Right cardiac atrium (tissue), 5 donors: Measurements from ENCODE around the gene CCDC157. TPM values are rescaled to one million over a fixed set of nuclear protein-coding genes. Genes with fewer than 3 reads are reported as not detected.
A peak's percentile ranks its signal among the peaks of the same experiment; 100 is the strongest.

Experiments
- ATAC-seq, 2 donors: fragments of 200-7000 bp; cut with Tn5 transposase; one replicate each; pipeline versions ENCODE4 v1.8.0 to v1.9.1; 2020; ENCODE audit warnings: moderate library complexity in 2 of 2, mild to moderate bottlenecking in 1 of 2
- DNase-seq, 3 donors: peaks; one replicate each; pipeline ENCODE4 v3.0.0-alpha.2; 2020
- H3K27ac ChIP-seq: one replicate; pipeline ENCODE4 v1.5.1; 2013; ENCODE audit warnings: mild to moderate bottlenecking, low read length, control low read depth, moderate library complexity
- H3K27me3 ChIP-seq: one replicate; pipeline ENCODE4 v1.6.1; 2013; ENCODE audit not compliant: control insufficient read depth, insufficient read depth
- H3K4me1 ChIP-seq: one replicate; pipeline ENCODE4 v1.6.1; 2013; ENCODE audit warnings: low read length; ENCODE audit not compliant: control insufficient read depth, insufficient read depth
- H3K4me3 ChIP-seq: one replicate; pipeline ENCODE4 v1.5.1; 2013; ENCODE audit warnings: low read length, control low read depth
- H3K9me3 ChIP-seq: one replicate; pipeline ENCODE4 v1.6.1; 2013; ENCODE audit warnings: low read length; ENCODE audit not compliant: control insufficient read depth
- WGBS: extraction: QIAGEN DNeasy Blood & Tissue Kit; methylation state at CpG from one replicate; pipeline ENCODE4 v1.1.7; 2013; 5-methylcytosine and 5-hydroxymethylcytosine counted together
- intact Hi-C, 4 donors: fragments of 100-400 bp; cut with DNase I; formaldehyde crosslinking; loops; one replicate each; pipeline versions ENCODE4 v1.11.0 to v1.14.0; 2022 to 2023
- long read RNA-seq, 4 donors: library from polyadenylated mRNA; unstranded; transcript quantifications; one replicate each; pipeline ENCODE4 v2.0.0, GENCODE V29; 2020 to 2021
- polyA plus RNA-seq: library from polyadenylated mRNA; stranded (reverse); fragments of 200-250 nt; gene quantifications from one replicate; pipeline ENCODE4 v1.2.3, GENCODE V29; 2013
- total RNA-seq, 4 donors: library from RNA; stranded (reverse); fragmentation: NEBNext Ultra II Directional; extraction: Animal tissue kit (Norgen Biotek cat#: 25700); gene quantifications; one replicate each; pipeline ENCODE4 v1.2.1, GENCODE V29; 2021
- donor health status: healthy with polysubstance abuse.
- donor health status: DM: no; HTN: yes; CAD: no.
- donor health status: DM: no; HTN: no; CAD: no.
- donor health status: DM: no; HTN: yes; CAD: no; lungs with severe emphysema.
- donor health status: DM: yes; HTN: yes; CAD: no.

Gene CCDC157
- 1 to 10 TPM in 3 of 4 donors, under 1 TPM in 1; 0.47 to 2.1 (median 1.4) TPM for total RNA-seq
- 0.66 TPM for polyA plus RNA-seq
- long read RNA-seq, donor 1, partial matches to known transcripts: 1 of 2 reads
- long read RNA-seq, donor 1, other reads (novel, unspliced or antisense): 0 of 2 reads
- long read RNA-seq, donor 2, partial matches to known transcripts: 0 of 1 reads
- long read RNA-seq, donor 2, other reads (novel, unspliced or antisense): 0 of 1 reads
- long read RNA-seq, donor 3, partial matches to known transcripts: 0 of 8 reads
- long read RNA-seq, donor 3, other reads (novel, unspliced or antisense): 2 of 8 reads
- long read RNA-seq, donor 4, partial matches to known transcripts: 0 of 4 reads
- long read RNA-seq, donor 4, other reads (novel, unspliced or antisense): 4 of 4 reads

- WGBS: under 1% methylated on average over 91 of the region's 91 CpGs
- intact Hi-C loops: loop anchor here in 1 of 4 donors (5.0 kb wide), 1 partner anchor 69 kb away; the partner anchor contains the start of gene CASTOR1
- peak within 1 kb of the TSS; percentile 97 for H3K27ac ChIP-seq
- DNase-seq (peak; percentile 90 to 96 (median 95)), ATAC-seq (peak; percentile 99)
- peaks cover 13% of the 10 kb centered on the region for H3K4me1 ChIP-seq
- H3K9me3 ChIP-seq: no peaks in the 10 kb centered on the region
- no peaks in the 10 kb centered on the region for H3K27me3 ChIP-seq
- H3K4me3 ChIP-seq: peak within 1 kb of the TSS; percentile 71
Observed at GRCh38 chr22:30356449-30357235, at the start of gene CCDC157, which contains the start of gene SF3A1. Gene CCDC157, plus strand, starts transcription at chr22:30357007. Its CDS starts 8,994 bp downstream, at chr22:30366001. Gene SF3A1, minus strand, starts transcription at chr22:30356894. Its CDS starts 102 bp downstream, at chr22:30356792.

GRCh38 chr22:30307041-30307574 lies 49.7 kb upstream of the CCDC157 start:
- peaks cover 59% of the 10 kb centered on the region for H3K4me1 ChIP-seq
- no peaks in the 10 kb centered on the region for H3K9me3 ChIP-seq
- ATAC-seq (no peak), DNase-seq (peak in 2 of 3 donors; percentile 4 to 18)
- intact Hi-C loops: no loop called here
- H3K27me3 ChIP-seq: no peaks in the 10 kb centered on the region
- 59% methylated on average over 4 of the region's 4 CpGs for WGBS
- no peak overlapping the region for H3K4me3 ChIP-seq
- H3K27ac ChIP-seq: peak overlapping the region; percentile 49

GRCh38 chr22:30308093-30308492 lies 48.7 kb upstream of the CCDC157 start:
- intact Hi-C loops: no loop called here
- Histone ChIP-seq H3K4me1 (peaks cover 64% of the 10 kb centered on the region), H3K27ac (no peak overlapping the region), H3K9me3 (no peaks in the 10 kb centered on the region), H3K27me3 (no peaks in the 10 kb centered on the region), H3K4me3 (no peak overlapping the region)
- DNase-seq (peak in 1 of 3 donors; percentile 10), ATAC-seq (no peak)
- 82% methylated on average over 2 of the region's 2 CpGs for WGBS

GRCh38 chr22:30308518-30309230 lies 48.1 kb upstream of the CCDC157 start:
- DNase-seq: peak in 1 of 3 donors; percentile 32
- ATAC-seq: no peak

GRCh38 chr22:30309951-30310741 lies 46.7 kb upstream of the CCDC157 start:
- peaks cover 52% of the 10 kb centered on the region for H3K4me1 ChIP-seq
- no peak overlapping the region for H3K4me3 ChIP-seq
- 63% methylated on average over 7 of the region's 7 CpGs for WGBS
- intact Hi-C loops: no loop called here
- H3K27me3 ChIP-seq: no peaks in the 10 kb centered on the region
- no peaks in the 10 kb centered on the region for H3K9me3 ChIP-seq
- peak overlapping the region; percentile 33 for H3K27ac ChIP-seq
- ATAC-seq (peak; percentile 43), DNase-seq (peak in 1 of 3 donors; percentile 67)

More at GRCh38 chr22:30308518-30309230, 48.1 kb upstream of the CCDC157 start:
- Histone ChIP-seq H3K4me1 (peaks cover 61% of the 10 kb centered on the region), H3K4me3 (no peak overlapping the region), H3K9me3 (no peaks in the 10 kb centered on the region), H3K27me3 (no peaks in the 10 kb centered on the region), H3K27ac (peak overlapping the region; percentile 26)
- 70% methylated on average over 5 of the region's 5 CpGs for WGBS
- intact Hi-C loops: no loop called here

- WGBS: 33% methylated on average over 8 of the region's 8 CpGs
- peak; percentile 91 to 94 for ATAC-seq
- H3K27me3 ChIP-seq: no peaks in the 10 kb centered on the region
- intact Hi-C loops: no loop called here
- peak; percentile 82 to 93 (median 89) for DNase-seq
- no peak overlapping the region for H3K4me3 ChIP-seq
- no peaks in the 10 kb centered on the region for H3K9me3 ChIP-seq
- H3K4me1 ChIP-seq: peaks cover 45% of the 10 kb centered on the region
- H3K27ac ChIP-seq: peak overlapping the region; percentile 33
Observed at GRCh38 chr22:30310881-30311771, 45.7 kb upstream of the CCDC157 start.

GRCh38 chr22:30312053-30312452 lies 44.8 kb upstream of the CCDC157 start:
- Histone ChIP-seq H3K9me3 (no peaks in the 10 kb centered on the region), H3K27ac (peak overlapping the region; percentile 33), H3K4me3 (no peak overlapping the region), H3K4me1 (peaks cover 42% of the 10 kb centered on the region), H3K27me3 (no peaks in the 10 kb centered on the region)
- WGBS: 88% methylated on average over 6 of the region's 6 CpGs
- DNase-seq: no peak
- intact Hi-C loops: no loop called here
- no peak for ATAC-seq

- Histone ChIP-seq H3K27me3 (no peaks in the 10 kb centered on the region), H3K9me3 (no peaks in the 10 kb centered on the region), H3K4me1 (peaks cover 45% of the 10 kb centered on the region), H3K4me3 (no peak overlapping the region), H3K27ac (no peak overlapping the region)
- DNase-seq (no peak), ATAC-seq (no peak)
- intact Hi-C loops: no loop called here
- WGBS: 81% methylated on average over 6 of the region's 8 CpGs
Observed at GRCh38 chr22:30313527-30314363, 43.1 kb upstream of the CCDC157 start.

GRCh38 chr22:30314915-30315314 lies 41.9 kb upstream of the CCDC157 start:
- WGBS: 77% methylated on average over 8 of the region's 8 CpGs
- Histone ChIP-seq H3K4me3 (no peak overlapping the region), H3K27me3 (no peaks in the 10 kb centered on the region), H3K4me1 (peaks cover 37% of the 10 kb centered on the region), H3K27ac (no peak overlapping the region), H3K9me3 (no peaks in the 10 kb centered on the region)
- intact Hi-C loops: no loop called here
- DNase-seq (no peak), ATAC-seq (no peak)
